ENCODE results near the gene HBEGF. TPM values are rescaled to one million over a fixed set of nuclear protein-coding genes. Genes with fewer than 3 reads are reported as not detected.

The HBEGF gene
- total RNA-seq, 1 donor from 2014 or later = 3.0 TPM

DNA sequence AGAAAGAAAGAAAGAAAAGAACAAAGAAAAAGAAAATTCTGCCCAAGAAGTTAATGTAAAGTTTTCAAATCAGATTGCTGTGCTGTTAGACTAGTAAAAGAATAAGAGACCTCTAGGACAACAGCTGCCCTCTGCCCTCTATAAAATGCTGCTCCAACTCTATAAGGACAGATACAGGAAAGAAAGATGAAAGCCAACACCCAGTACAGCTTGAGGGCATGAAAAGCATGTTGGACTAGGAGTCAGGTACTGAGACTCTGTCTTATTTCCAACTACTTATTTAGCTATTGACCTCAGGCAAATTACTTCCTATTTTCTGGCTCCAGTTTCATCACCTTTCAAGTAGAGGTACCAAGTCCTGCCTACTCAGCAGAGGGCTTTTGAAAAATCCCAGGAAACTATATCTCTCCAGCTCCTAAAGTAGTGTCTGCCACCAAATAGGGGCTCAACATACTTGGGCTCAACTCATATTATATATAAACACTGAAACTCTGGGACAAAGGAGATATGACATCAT, 5.7 kb downstream of the HBEGF start:
- TF ChIP-seq CTCF (IDR thresholded peaks at IDR 0.05) = no peak
- intact Hi-C loops (cut with DNase I) = no loop called here

GRCh38 chr5:140339636-140340035, 6.8 kb downstream of the HBEGF start:
- TF ChIP-seq CTCF (IDR thresholded peaks at IDR 0.05) = no peak
- intact Hi-C loops (cut with DNase I) = no loop called here
- H3K27ac ChIP-seq = no peak overlapping the region
- no peak for DNase-seq (ENCODE audit: low spot score in 2 of 2)
- no peaks in the 10 kb centered on the region for H3K9me3 ChIP-seq
- peaks cover 6 to 39% of the 10 kb centered on the region in 2 donors for H3K4me1 ChIP-seq
- H3K36me3 ChIP-seq = no peaks in the 10 kb centered on the region
- no peaks in the 10 kb centered on the region for H3K27me3 ChIP-seq
- no peak overlapping the region for H3K4me3 ChIP-seq

More for the DNA sequence above, 5.7 kb downstream of the HBEGF start:
- Histone ChIP-seq H3K4me1 (peaks cover 6 to 48% of the 10 kb centered on the region in 2 donors), H3K27me3 (no peaks in the 10 kb centered on the region), H3K4me3 (no peak overlapping the region), H3K9me3 (no peaks in the 10 kb centered on the region), H3K27ac (peak overlapping the region in 1 of 2 donors; percentile 49), H3K36me3 (no peaks in the 10 kb centered on the region)
- DNase-seq (ENCODE audit: low spot score in 2 of 2) = no peak

DNA sequence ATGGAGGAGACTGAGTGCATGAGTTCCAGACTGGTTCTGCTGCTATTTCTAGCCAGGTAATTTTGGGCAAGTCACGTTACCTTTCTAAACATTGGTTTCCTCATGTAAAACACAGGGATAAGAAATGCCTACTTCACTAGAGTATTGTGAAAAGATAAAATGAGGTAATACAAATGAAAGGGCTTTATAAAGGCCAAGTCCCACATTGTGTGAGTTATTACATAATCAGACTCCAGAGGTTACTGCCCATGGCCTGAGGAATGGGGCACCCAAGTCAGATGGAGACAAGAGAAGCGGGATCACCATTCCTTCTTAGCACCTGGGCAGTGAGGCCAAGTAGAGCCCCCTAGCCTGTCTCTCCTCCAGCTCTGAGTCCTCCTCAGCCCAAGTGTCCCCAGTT, 7.5 kb downstream of the HBEGF start:
- intact Hi-C loops (cut with DNase I) = no loop called here
- Histone ChIP-seq H3K4me1 (peaks cover 6 to 39% of the 10 kb centered on the region in 2 donors), H3K4me3 (no peak overlapping the region), H3K9me3 (no peaks in the 10 kb centered on the region), H3K27ac (no peak overlapping the region), H3K36me3 (peaks cover 0 to 3% of the 10 kb centered on the region in 2 donors), H3K27me3 (no peaks in the 10 kb centered on the region)
- DNase-seq (ENCODE audit: low spot score in 2 of 2) = no peak
- TF ChIP-seq CTCF (IDR thresholded peaks at IDR 0.05) = no peak

DNA sequence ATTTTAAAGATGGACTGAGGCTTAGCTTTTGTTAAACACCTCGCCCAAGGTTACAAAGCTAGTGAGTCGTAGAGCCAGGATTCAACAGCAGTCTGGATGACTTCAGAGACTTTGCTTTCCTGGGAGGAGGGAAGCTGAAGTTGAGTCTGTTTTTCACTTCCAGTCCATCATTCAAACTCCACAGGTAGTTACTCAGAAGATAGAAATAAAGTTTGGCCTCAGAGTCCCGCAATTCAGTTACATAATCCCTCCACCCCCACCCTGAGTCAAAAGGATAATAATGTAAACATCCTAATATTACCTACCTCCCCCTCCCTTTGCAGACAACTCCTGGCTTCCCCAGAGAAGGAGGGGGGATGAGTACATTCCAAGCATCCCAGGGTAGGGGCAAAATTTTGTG, 8.1 kb downstream of the HBEGF start:
- no peak for TF ChIP-seq CTCF (IDR thresholded peaks at IDR 0.05)
- H3K9me3 ChIP-seq = no peaks in the 10 kb centered on the region
- intact Hi-C loops (cut with DNase I) = no loop called here

GRCh38 chr5:140337880-140338279, 8.5 kb downstream of the HBEGF start:
- TF ChIP-seq CTCF (IDR thresholded peaks at IDR 0.05) = no peak
- Histone ChIP-seq H3K9me3 (no peaks in the 10 kb centered on the region), H3K36me3 (peaks cover 3 to 12% of the 10 kb centered on the region in 2 donors), H3K27me3 (no peaks in the 10 kb centered on the region), H3K4me3 (no peak overlapping the region), H3K27ac (no peak overlapping the region), H3K4me1 (peaks cover 6 to 39% of the 10 kb centered on the region in 2 donors)
- DNase-seq (ENCODE audit: low spot score in 2 of 2) = no peak
- intact Hi-C loops (cut with DNase I) = loop anchor here (2.0 kb wide), 1 partner anchor 15 kb away; no protein-coding TSS in a partner anchor

More for the DNA sequence above, 8.1 kb downstream of the HBEGF start:
- Histone ChIP-seq H3K27ac (no peak overlapping the region), H3K4me3 (no peak overlapping the region), H3K27me3 (no peaks in the 10 kb centered on the region), H3K4me1 (peaks cover 6 to 39% of the 10 kb centered on the region in 2 donors), H3K36me3 (peaks cover 3 to 7% of the 10 kb centered on the region in 2 donors)
- no peak for DNase-seq (ENCODE audit: low spot score in 2 of 2)

All from ascending aorta (tissue), 2 donors.